HEK293 (cell line): ENCODE data around the gene CCDC85B.

ENCODE experiments used
- REPIN1 ChIP-seq: fragments of 450-650 bp; formaldehyde crosslinking; IDR thresholded peaks from 2 replicates; pipeline ENCODE4 v1.5.1; 2017; ENCODE audit warnings: missing biosample characterization, missing genetic modification characterization, low read depth
- ZNF133 ChIP-seq: fragments of 450-650 bp; formaldehyde crosslinking; IDR thresholded peaks from 2 replicates; pipeline ENCODE4 v1.5.1; 2016; ENCODE audit warnings: missing biosample characterization, missing genetic modification characterization
- ZNF16 ChIP-seq: fragments of 450-650 bp; formaldehyde crosslinking; IDR thresholded peaks from 2 replicates; pipeline ENCODE4 v1.5.1; 2016; ENCODE audit warnings: low read depth, missing biosample characterization, missing genetic modification characterization
- ZNF274 ChIP-seq, 2 experiments: fragments of 200-500 bp in 1 of 2; fragments of 450-650 bp in 1 of 2; sonication (Bioruptor generic) in 1 of 2; formaldehyde crosslinking in 1 of 2; IDR thresholded peaks; 2 replicates each; pipeline versions ENCODE4 v1.5.1 to v1.6.1; 2014 to 2016; ENCODE audit warnings: borderline replicate concordance in 1 of 2, inconsistent platforms in 1 of 2, low read length in 1 of 2, missing biosample characterization in 1 of 2, missing genetic modification characterization in 1 of 2
- ZNF354C ChIP-seq: fragments of 450-650 bp; formaldehyde crosslinking; IDR thresholded peaks from 2 replicates; pipeline ENCODE4 v1.5.1; 2016; ENCODE audit warnings: missing biosample characterization, missing genetic modification characterization, low read depth, borderline replicate concordance
- ZNF366 ChIP-seq: fragments of 450-650 bp; formaldehyde crosslinking; conservative IDR thresholded peaks from 2 replicates; pipeline ENCODE4 v1.5.1; 2016; ENCODE audit warnings: missing biosample characterization, missing genetic modification characterization
- ZNF529 ChIP-seq: fragments of 450-650 bp; formaldehyde crosslinking; IDR thresholded peaks from 2 replicates; pipeline ENCODE4 v1.5.1; 2017; ENCODE audit warnings: missing genetic modification characterization, missing biosample characterization; ENCODE audit not compliant: insufficient replicate concordance
- ZNF610 ChIP-seq: fragments of 450-650 bp; formaldehyde crosslinking; IDR thresholded peaks from 2 replicates; pipeline ENCODE4 v1.5.1; 2016; ENCODE audit warnings: missing biosample characterization, missing genetic modification characterization, borderline replicate concordance
- TF ChIP-seq, protein P1 (sequence below): fragments of 450-650 bp; formaldehyde crosslinking; IDR thresholded peaks from 2 replicates; pipeline ENCODE4 v1.5.1; 2016; ENCODE audit warnings: missing biosample characterization, missing genetic modification characterization
- TF ChIP-seq, protein P2 (sequence below): fragments of 450-650 bp; IDR thresholded peaks from 2 replicates; pipeline ENCODE4 v1.5.1; 2018; ENCODE audit warnings: missing biosample characterization, missing genetic modification characterization
- TF ChIP-seq, protein P3 (sequence below): fragments of 450-650 bp; formaldehyde crosslinking; IDR thresholded peaks from 2 replicates; pipeline ENCODE4 v1.5.1; 2016; ENCODE audit warnings: missing biosample characterization, missing genetic modification characterization
- TF ChIP-seq, protein P4 (sequence below): fragments of 450-650 bp; formaldehyde crosslinking; conservative IDR thresholded peaks from 2 replicates; pipeline ENCODE4 v1.5.1; 2016; ENCODE audit warnings: low read depth, missing biosample characterization, missing genetic modification characterization
- TF ChIP-seq, protein P5 (sequence below): fragments of 450-650 bp; formaldehyde crosslinking; IDR thresholded peaks from 2 replicates; pipeline ENCODE4 v1.5.1; 2016; ENCODE audit warnings: missing biosample characterization, missing genetic modification characterization, low read depth
- TF ChIP-seq, protein P6 (sequence below): fragments of 450-650 bp; formaldehyde crosslinking; IDR thresholded peaks from 2 replicates; pipeline ENCODE4 v1.5.1; 2017; ENCODE audit warnings: missing biosample characterization, mild to moderate bottlenecking, missing genetic modification characterization, moderate library complexity
- TF ChIP-seq, protein P7 (sequence below): fragments of 450-650 bp; formaldehyde crosslinking; IDR thresholded peaks from 2 replicates; pipeline ENCODE4 v1.5.0; 2017; ENCODE audit warnings: missing biosample characterization, missing genetic modification characterization, borderline replicate concordance
- TF ChIP-seq, protein P8 (sequence below): fragments of 450-650 bp; formaldehyde crosslinking; IDR thresholded peaks from 2 replicates; pipeline ENCODE4 v1.5.1; 2016; ENCODE audit warnings: missing biosample characterization, missing genetic modification characterization

The CCDC85B gene

DNA sequence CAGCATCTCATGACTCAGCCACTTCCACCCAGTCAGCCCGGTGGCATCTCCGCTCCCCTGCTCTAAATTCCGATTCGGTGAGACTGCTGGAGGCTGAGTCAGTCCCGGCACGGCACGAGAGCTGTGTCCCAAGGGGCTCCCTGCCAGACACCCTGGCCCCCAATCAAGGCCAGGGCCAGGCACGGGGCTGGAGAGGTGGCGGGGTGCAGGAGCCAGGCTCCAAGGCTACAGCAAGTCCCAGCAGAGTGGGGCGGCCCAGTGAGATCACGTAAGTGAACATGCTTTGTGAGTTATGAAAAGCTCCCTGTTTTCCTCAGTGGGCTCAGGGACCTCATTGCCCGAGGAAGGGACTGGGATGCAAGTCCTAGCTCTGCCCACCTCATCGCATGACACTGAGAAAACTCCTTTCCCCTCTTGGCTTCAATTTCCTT, 25.4 kb downstream of the CCDC85B start (continued):
- no peak for TF ChIP-seq ZNF354C (tag by site-specific recombination)
- TF ChIP-seq, protein P1, sequence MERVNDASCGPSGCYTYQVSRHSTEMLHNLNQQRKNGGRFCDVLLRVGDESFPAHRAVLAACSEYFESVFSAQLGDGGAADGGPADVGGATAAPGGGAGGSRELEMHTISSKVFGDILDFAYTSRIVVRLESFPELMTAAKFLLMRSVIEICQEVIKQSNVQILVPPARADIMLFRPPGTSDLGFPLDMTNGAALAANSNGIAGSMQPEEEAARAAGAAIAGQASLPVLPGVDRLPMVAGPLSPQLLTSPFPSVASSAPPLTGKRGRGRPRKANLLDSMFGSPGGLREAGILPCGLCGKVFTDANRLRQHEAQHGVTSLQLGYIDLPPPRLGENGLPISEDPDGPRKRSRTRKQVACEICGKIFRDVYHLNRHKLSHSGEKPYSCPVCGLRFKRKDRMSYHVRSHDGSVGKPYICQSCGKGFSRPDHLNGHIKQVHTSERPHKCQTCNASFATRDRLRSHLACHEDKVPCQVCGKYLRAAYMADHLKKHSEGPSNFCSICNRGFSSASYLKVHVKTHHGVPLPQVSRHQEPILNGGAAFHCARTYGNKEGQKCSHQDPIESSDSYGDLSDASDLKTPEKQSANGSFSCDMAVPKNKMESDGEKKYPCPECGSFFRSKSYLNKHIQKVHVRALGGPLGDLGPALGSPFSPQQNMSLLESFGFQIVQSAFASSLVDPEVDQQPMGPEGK (tag by site-specific recombination): peak; percentile 92
- TF ChIP-seq, protein P2, sequence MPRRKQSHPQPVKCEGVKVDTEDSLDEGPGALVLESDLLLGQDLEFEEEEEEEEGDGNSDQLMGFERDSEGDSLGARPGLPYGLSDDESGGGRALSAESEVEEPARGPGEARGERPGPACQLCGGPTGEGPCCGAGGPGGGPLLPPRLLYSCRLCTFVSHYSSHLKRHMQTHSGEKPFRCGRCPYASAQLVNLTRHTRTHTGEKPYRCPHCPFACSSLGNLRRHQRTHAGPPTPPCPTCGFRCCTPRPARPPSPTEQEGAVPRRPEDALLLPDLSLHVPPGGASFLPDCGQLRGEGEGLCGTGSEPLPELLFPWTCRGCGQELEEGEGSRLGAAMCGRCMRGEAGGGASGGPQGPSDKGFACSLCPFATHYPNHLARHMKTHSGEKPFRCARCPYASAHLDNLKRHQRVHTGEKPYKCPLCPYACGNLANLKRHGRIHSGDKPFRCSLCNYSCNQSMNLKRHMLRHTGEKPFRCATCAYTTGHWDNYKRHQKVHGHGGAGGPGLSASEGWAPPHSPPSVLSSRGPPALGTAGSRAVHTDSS (tag by site-specific recombination): no peak
- TF ChIP-seq, protein P3, sequence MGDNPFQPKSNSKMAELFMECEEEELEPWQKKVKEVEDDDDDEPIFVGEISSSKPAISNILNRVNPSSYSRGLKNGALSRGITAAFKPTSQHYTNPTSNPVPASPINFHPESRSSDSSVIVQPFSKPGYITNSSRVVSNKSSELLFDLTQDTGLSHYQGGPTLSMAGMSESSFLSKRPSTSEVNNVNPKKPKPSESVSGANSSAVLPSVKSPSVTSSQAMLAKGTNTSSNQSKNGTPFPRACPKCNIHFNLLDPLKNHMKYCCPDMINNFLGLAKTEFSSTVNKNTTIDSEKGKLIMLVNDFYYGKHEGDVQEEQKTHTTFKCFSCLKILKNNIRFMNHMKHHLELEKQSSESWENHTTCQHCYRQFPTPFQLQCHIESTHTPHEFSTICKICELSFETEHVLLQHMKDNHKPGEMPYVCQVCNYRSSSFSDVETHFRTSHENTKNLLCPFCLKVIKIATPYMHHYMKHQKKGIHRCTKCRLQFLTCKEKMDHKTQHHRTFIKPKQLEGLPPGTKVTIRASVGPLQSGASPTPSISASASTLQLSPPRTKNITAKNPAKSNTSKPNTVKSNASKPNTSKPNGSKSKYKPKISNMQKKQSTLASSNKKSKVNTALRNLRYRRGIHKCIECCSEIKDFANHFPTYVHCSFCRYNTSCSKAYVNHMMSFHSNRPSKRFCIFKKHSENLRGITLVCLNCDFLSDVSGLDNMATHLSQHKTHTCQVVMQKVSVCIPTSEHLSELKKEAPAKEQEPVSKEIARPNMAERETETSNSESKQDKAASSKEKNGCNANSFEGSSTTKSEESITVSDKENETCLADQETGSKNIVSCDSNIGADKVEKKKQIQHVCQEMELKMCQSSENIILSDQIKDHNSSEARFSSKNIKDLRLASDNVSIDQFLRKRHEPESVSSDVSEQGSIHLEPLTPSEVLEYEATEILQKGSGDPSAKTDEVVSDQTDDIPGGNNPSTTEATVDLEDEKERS (tag by site-specific recombination): no peak
- TF ChIP-seq ZNF133 (tag by site-specific recombination): no peak
- no peak for TF ChIP-seq ZNF274 (IDR thresholded peaks at IDR 0.05; ENCODE audit: low read length)
- TF ChIP-seq ZNF274 (tag by site-specific recombination; IDR thresholded peaks at IDR 0.05; ENCODE audit: borderline replicate concordance): no peak
- TF ChIP-seq, protein P4, sequence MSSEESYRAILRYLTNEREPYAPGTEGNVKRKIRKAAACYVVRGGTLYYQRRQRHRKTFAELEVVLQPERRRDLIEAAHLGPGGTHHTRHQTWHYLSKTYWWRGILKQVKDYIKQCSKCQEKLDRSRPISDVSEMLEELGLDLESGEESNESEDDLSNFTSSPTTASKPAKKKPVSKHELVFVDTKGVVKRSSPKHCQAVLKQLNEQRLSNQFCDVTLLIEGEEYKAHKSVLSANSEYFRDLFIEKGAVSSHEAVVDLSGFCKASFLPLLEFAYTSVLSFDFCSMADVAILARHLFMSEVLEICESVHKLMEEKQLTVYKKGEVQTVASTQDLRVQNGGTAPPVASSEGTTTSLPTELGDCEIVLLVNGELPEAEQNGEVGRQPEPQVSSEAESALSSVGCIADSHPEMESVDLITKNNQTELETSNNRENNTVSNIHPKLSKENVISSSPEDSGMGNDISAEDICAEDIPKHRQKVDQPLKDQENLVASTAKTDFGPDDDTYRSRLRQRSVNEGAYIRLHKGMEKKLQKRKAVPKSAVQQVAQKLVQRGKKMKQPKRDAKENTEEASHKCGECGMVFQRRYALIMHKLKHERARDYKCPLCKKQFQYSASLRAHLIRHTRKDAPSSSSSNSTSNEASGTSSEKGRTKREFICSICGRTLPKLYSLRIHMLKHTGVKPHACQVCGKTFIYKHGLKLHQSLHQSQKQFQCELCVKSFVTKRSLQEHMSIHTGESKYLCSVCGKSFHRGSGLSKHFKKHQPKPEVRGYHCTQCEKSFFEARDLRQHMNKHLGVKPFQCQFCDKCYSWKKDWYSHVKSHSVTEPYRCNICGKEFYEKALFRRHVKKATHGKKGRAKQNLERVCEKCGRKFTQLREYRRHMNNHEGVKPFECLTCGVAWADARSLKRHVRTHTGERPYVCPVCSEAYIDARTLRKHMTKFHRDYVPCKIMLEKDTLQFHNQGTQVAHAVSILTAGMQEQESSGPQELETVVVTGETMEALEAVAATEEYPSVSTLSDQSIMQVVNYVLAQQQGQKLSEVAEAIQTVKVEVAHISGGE: no peak
- TF ChIP-seq, protein P5, sequence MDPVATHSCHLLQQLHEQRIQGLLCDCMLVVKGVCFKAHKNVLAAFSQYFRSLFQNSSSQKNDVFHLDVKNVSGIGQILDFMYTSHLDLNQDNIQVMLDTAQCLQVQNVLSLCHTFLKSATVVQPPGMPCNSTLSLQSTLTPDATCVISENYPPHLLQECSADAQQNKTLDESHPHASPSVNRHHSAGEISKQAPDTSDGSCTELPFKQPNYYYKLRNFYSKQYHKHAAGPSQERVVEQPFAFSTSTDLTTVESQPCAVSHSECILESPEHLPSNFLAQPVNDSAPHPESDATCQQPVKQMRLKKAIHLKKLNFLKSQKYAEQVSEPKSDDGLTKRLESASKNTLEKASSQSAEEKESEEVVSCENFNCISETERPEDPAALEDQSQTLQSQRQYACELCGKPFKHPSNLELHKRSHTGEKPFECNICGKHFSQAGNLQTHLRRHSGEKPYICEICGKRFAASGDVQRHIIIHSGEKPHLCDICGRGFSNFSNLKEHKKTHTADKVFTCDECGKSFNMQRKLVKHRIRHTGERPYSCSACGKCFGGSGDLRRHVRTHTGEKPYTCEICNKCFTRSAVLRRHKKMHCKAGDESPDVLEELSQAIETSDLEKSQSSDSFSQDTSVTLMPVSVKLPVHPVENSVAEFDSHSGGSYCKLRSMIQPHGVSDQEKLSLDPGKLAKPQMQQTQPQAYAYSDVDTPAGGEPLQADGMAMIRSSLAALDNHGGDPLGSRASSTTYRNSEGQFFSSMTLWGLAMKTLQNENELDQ (tag by site-specific recombination): no peak
- TF ChIP-seq ZNF529: no peak
- TF ChIP-seq, protein P6, sequence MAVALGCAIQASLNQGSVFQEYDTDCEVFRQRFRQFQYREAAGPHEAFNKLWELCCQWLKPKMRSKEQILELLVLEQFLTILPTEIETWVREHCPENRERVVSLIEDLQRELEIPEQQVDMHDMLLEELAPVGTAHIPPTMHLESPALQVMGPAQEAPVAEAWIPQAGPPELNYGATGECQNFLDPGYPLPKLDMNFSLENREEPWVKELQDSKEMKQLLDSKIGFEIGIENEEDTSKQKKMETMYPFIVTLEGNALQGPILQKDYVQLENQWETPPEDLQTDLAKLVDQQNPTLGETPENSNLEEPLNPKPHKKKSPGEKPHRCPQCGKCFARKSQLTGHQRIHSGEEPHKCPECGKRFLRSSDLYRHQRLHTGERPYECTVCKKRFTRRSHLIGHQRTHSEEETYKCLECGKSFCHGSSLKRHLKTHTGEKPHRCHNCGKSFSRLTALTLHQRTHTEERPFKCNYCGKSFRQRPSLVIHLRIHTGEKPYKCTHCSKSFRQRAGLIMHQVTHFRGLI: no peak
- TF ChIP-seq ZNF366 (tag by site-specific recombination): peak; percentile 51
- TF ChIP-seq, protein P7, sequence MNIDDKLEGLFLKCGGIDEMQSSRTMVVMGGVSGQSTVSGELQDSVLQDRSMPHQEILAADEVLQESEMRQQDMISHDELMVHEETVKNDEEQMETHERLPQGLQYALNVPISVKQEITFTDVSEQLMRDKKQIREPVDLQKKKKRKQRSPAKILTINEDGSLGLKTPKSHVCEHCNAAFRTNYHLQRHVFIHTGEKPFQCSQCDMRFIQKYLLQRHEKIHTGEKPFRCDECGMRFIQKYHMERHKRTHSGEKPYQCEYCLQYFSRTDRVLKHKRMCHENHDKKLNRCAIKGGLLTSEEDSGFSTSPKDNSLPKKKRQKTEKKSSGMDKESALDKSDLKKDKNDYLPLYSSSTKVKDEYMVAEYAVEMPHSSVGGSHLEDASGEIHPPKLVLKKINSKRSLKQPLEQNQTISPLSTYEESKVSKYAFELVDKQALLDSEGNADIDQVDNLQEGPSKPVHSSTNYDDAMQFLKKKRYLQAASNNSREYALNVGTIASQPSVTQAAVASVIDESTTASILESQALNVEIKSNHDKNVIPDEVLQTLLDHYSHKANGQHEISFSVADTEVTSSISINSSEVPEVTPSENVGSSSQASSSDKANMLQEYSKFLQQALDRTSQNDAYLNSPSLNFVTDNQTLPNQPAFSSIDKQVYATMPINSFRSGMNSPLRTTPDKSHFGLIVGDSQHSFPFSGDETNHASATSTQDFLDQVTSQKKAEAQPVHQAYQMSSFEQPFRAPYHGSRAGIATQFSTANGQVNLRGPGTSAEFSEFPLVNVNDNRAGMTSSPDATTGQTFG: no peak
- TF ChIP-seq, protein P8, sequence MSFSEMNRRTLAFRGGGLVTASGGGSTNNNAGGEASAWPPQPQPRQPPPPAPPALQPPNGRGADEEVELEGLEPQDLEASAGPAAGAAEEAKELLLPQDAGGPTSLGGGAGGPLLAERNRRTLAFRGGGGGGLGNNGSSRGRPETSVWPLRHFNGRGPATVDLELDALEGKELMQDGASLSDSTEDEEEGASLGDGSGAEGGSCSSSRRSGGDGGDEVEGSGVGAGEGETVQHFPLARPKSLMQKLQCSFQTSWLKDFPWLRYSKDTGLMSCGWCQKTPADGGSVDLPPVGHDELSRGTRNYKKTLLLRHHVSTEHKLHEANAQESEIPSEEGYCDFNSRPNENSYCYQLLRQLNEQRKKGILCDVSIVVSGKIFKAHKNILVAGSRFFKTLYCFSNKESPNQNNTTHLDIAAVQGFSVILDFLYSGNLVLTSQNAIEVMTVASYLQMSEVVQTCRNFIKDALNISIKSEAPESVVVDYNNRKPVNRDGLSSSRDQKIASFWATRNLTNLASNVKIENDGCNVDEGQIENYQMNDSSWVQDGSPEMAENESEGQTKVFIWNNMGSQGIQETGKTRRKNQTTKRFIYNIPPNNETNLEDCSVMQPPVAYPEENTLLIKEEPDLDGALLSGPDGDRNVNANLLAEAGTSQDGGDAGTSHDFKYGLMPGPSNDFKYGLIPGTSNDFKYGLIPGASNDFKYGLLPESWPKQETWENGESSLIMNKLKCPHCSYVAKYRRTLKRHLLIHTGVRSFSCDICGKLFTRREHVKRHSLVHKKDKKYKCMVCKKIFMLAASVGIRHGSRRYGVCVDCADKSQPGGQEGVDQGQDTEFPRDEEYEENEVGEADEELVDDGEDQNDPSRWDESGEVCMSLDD (tag by site-specific recombination): no peak
- no peak for TF ChIP-seq REPIN1 (tag by site-specific recombination)
- TF ChIP-seq ZNF610 (tag by site-specific recombination): no peak
- no peak for TF ChIP-seq ZNF16
